WTC11 (cell line): ENCODE results near the gene PLXNB1. TPM values are rescaled to one million over a fixed set of nuclear protein-coding genes. Genes with fewer than 3 reads are reported as not detected.
A peak's percentile ranks its signal among the peaks of the same experiment; 100 is the strongest.

ENCODE experiments used
- AR ChIP-seq: fragments of 250-450 bp; sonication (Bioruptor Pico); IDR thresholded peaks from 2 replicates; pipeline ENCODE4 v1.9.0; 2021; ENCODE audit warnings: mild to moderate bottlenecking
- ARID4B ChIP-seq: sonication (generic); formaldehyde crosslinking; IDR thresholded peaks from 2 replicates; pipeline ENCODE4 v1.8.0; 2023; ENCODE audit warnings: missing genetic modification reagents, mild to moderate bottlenecking, borderline replicate concordance
- ATF3 ChIP-seq: sonication (generic); formaldehyde crosslinking; conservative IDR thresholded peaks from 2 replicates; pipeline ENCODE4 v1.8.1; 2022; ENCODE audit warnings: mild to moderate bottlenecking, missing genetic modification reagents
- E2F1 ChIP-seq: sonication (generic); formaldehyde crosslinking; IDR thresholded peaks from 2 replicates; pipeline ENCODE4 v1.8.0; 2022; ENCODE audit warnings: mild to moderate bottlenecking, missing genetic modification reagents
- ELF4 ChIP-seq: sonication (generic); formaldehyde crosslinking; IDR thresholded peaks from 2 replicates; pipeline ENCODE4 v1.8.1; 2022; ENCODE audit warnings: low read depth, mild to moderate bottlenecking, moderate library complexity, missing genetic modification reagents
- FOXP1 ChIP-seq: sonication (generic); formaldehyde crosslinking; IDR thresholded peaks from 2 replicates; pipeline ENCODE4 v1.8.0; 2022; ENCODE audit warnings: missing genetic modification reagents, mild to moderate bottlenecking, moderate library complexity, borderline replicate concordance
- FOXP4 ChIP-seq: sonication (generic); formaldehyde crosslinking; IDR thresholded peaks from 2 replicates; pipeline ENCODE4 v1.8.0; 2022; ENCODE audit warnings: mild to moderate bottlenecking, missing genetic modification reagents
- IRF2 ChIP-seq: sonication (generic); formaldehyde crosslinking; IDR thresholded peaks from 2 replicates; pipeline ENCODE4 v1.8.0; 2022; ENCODE audit warnings: low read depth, missing genetic modification reagents, borderline replicate concordance
- JAZF1 ChIP-seq: fragments of 250-450 bp; sonication (Bioruptor Pico); IDR thresholded peaks from 2 replicates; pipeline ENCODE4 v1.9.0; 2021; ENCODE audit warnings: moderate library complexity, mild to moderate bottlenecking, inconsistent platforms
- MLX ChIP-seq: sonication (generic); formaldehyde crosslinking; IDR thresholded peaks from 2 replicates; pipeline ENCODE4 v1.8.1; 2023; ENCODE audit warnings: mild to moderate bottlenecking, missing genetic modification reagents, moderate library complexity
- OVOL2 ChIP-seq: fragments of 250-450 bp; sonication (Bioruptor Pico); IDR thresholded peaks from 2 replicates; pipeline ENCODE4 v1.9.0; 2021; ENCODE audit warnings: mild to moderate bottlenecking, borderline replicate concordance
- RORB ChIP-seq: fragments of 250-450 bp; sonication (Bioruptor Pico); IDR thresholded peaks from 2 replicates; pipeline ENCODE4 v1.9.0; 2021; ENCODE audit warnings: mild to moderate bottlenecking
- TCF7 ChIP-seq: sonication (generic); formaldehyde crosslinking; IDR thresholded peaks from 2 replicates; pipeline ENCODE4 v1.8.0; 2022; ENCODE audit warnings: mild to moderate bottlenecking, low read depth, missing genetic modification reagents, moderate library complexity
- TEAD4 ChIP-seq: sonication (generic); formaldehyde crosslinking; IDR thresholded peaks from 2 replicates; pipeline ENCODE4 v1.8.0; 2022; ENCODE audit warnings: mild to moderate bottlenecking, missing genetic modification reagents
- USF2 ChIP-seq: sonication (generic); formaldehyde crosslinking; IDR thresholded peaks from 2 replicates; pipeline ENCODE4 v1.8.1; 2023; ENCODE audit warnings: mild to moderate bottlenecking, missing genetic modification reagents, moderate library complexity
- ZBTB43 ChIP-seq: sonication (generic); formaldehyde crosslinking; IDR thresholded peaks from 2 replicates; pipeline ENCODE4 v1.8.1; 2023; ENCODE audit warnings: mild to moderate bottlenecking, missing genetic modification reagents
- ZMAT4 ChIP-seq: fragments of 250-450 bp; sonication (Bioruptor Pico); IDR thresholded peaks from 2 replicates; pipeline ENCODE4 v1.9.0; 2021; ENCODE audit warnings: mild to moderate bottlenecking
- ZNF121 ChIP-seq: sonication (generic); formaldehyde crosslinking; IDR thresholded peaks from 2 replicates; pipeline ENCODE4 v1.8.0; 2023; ENCODE audit warnings: missing genetic modification reagents
- ZNF263 ChIP-seq: sonication (generic); formaldehyde crosslinking; IDR thresholded peaks from 2 replicates; pipeline ENCODE4 v1.8.1; 2022; ENCODE audit warnings: low read depth, mild to moderate bottlenecking, moderate library complexity, missing genetic modification reagents
- ZNF423 ChIP-seq: fragments of 250-450 bp; sonication (Bioruptor Pico); IDR thresholded peaks from 2 replicates; pipeline ENCODE4 v2.1.2; 2022; ENCODE audit warnings: mild to moderate bottlenecking, moderate library complexity
- ZSCAN18 ChIP-seq: fragments of 250-450 bp; sonication (Bioruptor Pico); IDR thresholded peaks from 2 replicates; pipeline ENCODE4 v2.1.2; 2022; ENCODE audit warnings: mild to moderate bottlenecking, moderate library complexity
- total RNA-seq: library from RNA; stranded (reverse); gene quantifications from 3 replicates; pipeline ENCODE4 v1.2.3, GENCODE V29; 2021

The PLXNB1 gene
- total RNA-seq, 1 experiment from 2014 or later, result 143 TPM

- no peak for TF ChIP-seq JAZF1
- 0 out of 2 replicates have a peak, but pooled peaks have one; percentile 13 for TF ChIP-seq ZNF121
- no peak for TF ChIP-seq ZNF423
- no peak for TF ChIP-seq E2F1 (CRISPR knock-in tag)
- no peak for TF ChIP-seq TCF7 (CRISPR knock-in tag)
- no peak for TF ChIP-seq ZSCAN18
- no peak for TF ChIP-seq FOXP4 (CRISPR knock-in tag)
- TF ChIP-seq OVOL2 (CRISPR knock-in tag), result no peak
- peak; percentile 82; the same call in 1 of the 2 replicates for TF ChIP-seq ARID4B (CRISPR knock-in tag)
- TF ChIP-seq ELF4 (CRISPR knock-in tag), result no peak
- TF ChIP-seq FOXP1 (CRISPR knock-in tag), result no peak
- TF ChIP-seq RORB, result no peak
- no peak for TF ChIP-seq TEAD4 (CRISPR knock-in tag)
- TF ChIP-seq ZMAT4, result no peak
- 0 out of 2 replicates have a peak, but pooled peaks have one; percentile 45 for TF ChIP-seq USF2 (CRISPR knock-in tag)
- TF ChIP-seq AR (CRISPR knock-in tag), result no peak
- TF ChIP-seq ZBTB43 (CRISPR knock-in tag), result no peak
- no peak for TF ChIP-seq MLX (CRISPR knock-in tag)
- no peak for TF ChIP-seq IRF2 (CRISPR knock-in tag)
- TF ChIP-seq ATF3, result no peak
- no peak for TF ChIP-seq ZNF263 (CRISPR knock-in tag)
These were observed 35.9 kb upstream of the PLXNB1 start (continued) for GRCh38 chr3:48465531-48466378.
